WERI-Rb-1 (cell line): ENCODE results near the gene MNX1.

Experiments
- DNase-seq: peaks from one replicate; pipeline ENCODE4 v3.0.0-alpha.2; 2020
- H3K27ac ChIP-seq: fragments of 250-450 bp; sonication (Bioruptor Pico); 2 replicates; pipeline ENCODE4 v1.5.1; 2020; ENCODE audit warnings: mild to moderate bottlenecking, moderate library complexity
- H3K27me3 ChIP-seq: fragments of 250-450 bp; sonication (Bioruptor Pico); 2 replicates; pipeline ENCODE4 v1.5.1; 2021; ENCODE audit warnings: mild to moderate bottlenecking, low read depth, moderate library complexity; ENCODE audit not compliant: insufficient read depth, severe bottlenecking
- H3K36me3 ChIP-seq: fragments of 250-450 bp; sonication (Bioruptor Pico); 2 replicates; pipeline ENCODE4 v1.5.1; 2020; ENCODE audit warnings: mild to moderate bottlenecking, moderate library complexity
- H3K4me3 ChIP-seq: 2 replicates; pipeline ENCODE4 v1.5.1; 2011; ENCODE audit warnings: low read depth, mild to moderate bottlenecking, control low read depth, low read length
- H3K9me3 ChIP-seq: fragments of 250-450 bp; sonication (Bioruptor Pico); 2 replicates; pipeline ENCODE4 v1.5.1; 2021; ENCODE audit warnings: mild to moderate bottlenecking, moderate library complexity; ENCODE audit not compliant: severe bottlenecking
- CTCF ChIP-seq: IDR thresholded peaks from 2 replicates; pipeline ENCODE4 v1.5.1; 2011; ENCODE audit warnings: low read depth, mild to moderate bottlenecking, control low read depth, inconsistent platforms, low read length

MNX1 gene

GRCh38 chr7:157014635-157015555 lies 4.4 kb upstream of the MNX1 start:
- DNase-seq: no peak
- no peak for TF ChIP-seq CTCF
- Histone ChIP-seq H3K27me3 (no peaks in the 10 kb centered on the region), H3K9me3 (no peaks in the 10 kb centered on the region), H3K27ac (peak overlapping the region; percentile 92), H3K4me3 (no peak overlapping the region), H3K36me3 (no peaks in the 10 kb centered on the region)

GRCh38 chr7:157013602-157014549 lies 3.4 kb upstream of the MNX1 start:
- Histone ChIP-seq H3K27me3 (no peaks in the 10 kb centered on the region), H3K4me3 (no peak overlapping the region), H3K9me3 (no peaks in the 10 kb centered on the region), H3K36me3 (no peaks in the 10 kb centered on the region), H3K27ac (peak overlapping the region; percentile 92)
- no peak for TF ChIP-seq CTCF
- peak; percentile 55 for DNase-seq

GRCh38 chr7:157013101-157013500 lies 2.6 kb upstream of the MNX1 start:
- no peaks in the 10 kb centered on the region for H3K9me3 ChIP-seq
- no peak overlapping the region for H3K4me3 ChIP-seq
- no peak for TF ChIP-seq CTCF
- no peaks in the 10 kb centered on the region for H3K27me3 ChIP-seq
- peaks cover under 1% of the 10 kb centered on the region; the same call in 1 of the 2 replicates for H3K36me3 ChIP-seq
- H3K27ac ChIP-seq: no peak overlapping the region
- DNase-seq: no peak

GRCh38 chr7:157012113-157012547 lies 1.7 kb upstream of the MNX1 start:
- Histone ChIP-seq H3K4me3 (peak overlapping the region; percentile 77; the same call in 1 of the 2 replicates), H3K27me3 (no peaks in the 10 kb centered on the region), H3K27ac (no peak overlapping the region)

More at GRCh38 chr7:157012113-157012547, 1.7 kb upstream of the MNX1 start:
- Histone ChIP-seq H3K9me3 (no peaks in the 10 kb centered on the region), H3K36me3 (peaks cover 6% of the 10 kb centered on the region; the same call in 1 of the 2 replicates)
- no peak for TF ChIP-seq CTCF
- DNase-seq: no peak
